Natural killer cell treated with Interleukin-12 subunit alpha and Interleukin-12 subunit beta and Interleukin-15 and Interleukin-18, amount 100 ng/mL, for 72 hours (primary cell): Measurements from ENCODE around the gene DTNB. TPM values are rescaled to one million over a fixed set of nuclear protein-coding genes. Genes with fewer than 3 reads are reported as not detected.
"Not testable (repeated sequence)": the region's sequence is repeated elsewhere in the genome, so short reads cannot be mapped to it uniquely, and the experiment has no call there.

Experiments
- ATAC-seq, 2 donors: fragments of 150-1000 bp; cut with Tn5 transposase in 1 of 2; sonication (Bioruptor Pico), chemical (Tn5 transposase) in 1 of 2; 2 replicates each; pipeline ENCODE4 v1.10.0; 2021
- DNase-seq: peaks from one replicate; pipeline ENCODE4 v3.0.0; 2022; ENCODE audit warnings: low spot score
- H3K27ac Mint-ChIP-seq, 2 donors: 1 replicate in 1 of 2; 2 replicates in 1 of 2; pipeline ENCODE4 v1.8.0; 2022; ENCODE audit warnings: mixed read lengths in 2 of 2, mild to moderate bottlenecking in 1 of 2, moderate library complexity in 1 of 2
- H3K27me3 Mint-ChIP-seq, 2 donors: 1 replicate in 1 of 2; 2 replicates in 1 of 2; pipeline ENCODE4 v1.8.0; 2022; ENCODE audit warnings: mixed read lengths in 2 of 2
- H3K36me3 Mint-ChIP-seq: one replicate; pipeline ENCODE4 v1.8.0; 2022; ENCODE audit warnings: mixed read lengths
- H3K4me1 Mint-ChIP-seq, 2 donors: 1 replicate in 1 of 2; 2 replicates in 1 of 2; pipeline ENCODE4 v1.8.0; 2022; ENCODE audit warnings: low read depth in 2 of 2, mixed read lengths in 2 of 2, mild to moderate bottlenecking in 1 of 2
- H3K4me3 Mint-ChIP-seq: one replicate; pipeline ENCODE4 v1.8.0; 2022; ENCODE audit warnings: mixed read lengths
- H3K9me3 Mint-ChIP-seq: 2 replicates; pipeline ENCODE4 v1.8.0; 2022; ENCODE audit warnings: mixed read lengths
- total RNA-seq, 2 donors: library from RNA; stranded (reverse); gene quantifications; one replicate each; pipeline ENCODE4 v1.2.3, GENCODE V29; 2022

Gene DTNB
- total RNA-seq, 2 donors from 2014 or later: 5.3 to 18.9 TPM

- Mint-ChIP-seq H3K4me3 (no peak overlapping the region), H3K4me1 (peaks cover 3 to 6% of the 10 kb centered on the region in 2 donors), H3K27ac (no peak overlapping the region), H3K27me3 (no peaks in the 10 kb centered on the region), H3K9me3 (peaks cover 3% of the 10 kb centered on the region), H3K36me3 (no peaks in the 10 kb centered on the region)
- ATAC-seq (no peak), DNase-seq (no peak)
Observed at GRCh38 chr2:25635797-25636196, 37.6 kb downstream of the DTNB start.

DNA sequence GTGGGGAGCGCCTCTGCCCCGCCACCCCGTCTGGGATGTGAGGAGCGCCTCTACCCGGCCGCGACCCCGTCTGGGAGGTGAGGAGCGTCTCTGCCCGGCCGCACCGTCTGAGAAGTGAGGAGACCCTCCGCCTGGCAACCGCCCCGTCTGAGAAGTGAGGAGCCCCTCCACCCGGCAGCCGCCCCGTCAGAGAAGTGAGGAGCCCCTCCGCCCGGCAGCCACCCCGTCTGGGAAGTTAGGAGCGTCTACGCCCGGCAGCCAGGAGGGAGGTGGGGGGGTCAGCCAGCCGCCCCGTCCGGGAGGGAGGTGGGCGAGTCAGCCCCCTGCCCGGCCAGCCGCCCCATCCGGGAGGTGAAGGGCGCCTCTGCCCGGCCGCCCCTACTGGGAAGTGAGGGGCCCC lies 39.6 kb downstream of the DTNB start:
- H3K27me3 Mint-ChIP-seq, DNase-seq, ATAC-seq, H3K36me3 Mint-ChIP-seq, H3K4me1 Mint-ChIP-seq, H3K9me3 Mint-ChIP-seq, H3K27ac Mint-ChIP-seq, H3K4me3 Mint-ChIP-seq: not testable (repeated sequence)

DNA sequence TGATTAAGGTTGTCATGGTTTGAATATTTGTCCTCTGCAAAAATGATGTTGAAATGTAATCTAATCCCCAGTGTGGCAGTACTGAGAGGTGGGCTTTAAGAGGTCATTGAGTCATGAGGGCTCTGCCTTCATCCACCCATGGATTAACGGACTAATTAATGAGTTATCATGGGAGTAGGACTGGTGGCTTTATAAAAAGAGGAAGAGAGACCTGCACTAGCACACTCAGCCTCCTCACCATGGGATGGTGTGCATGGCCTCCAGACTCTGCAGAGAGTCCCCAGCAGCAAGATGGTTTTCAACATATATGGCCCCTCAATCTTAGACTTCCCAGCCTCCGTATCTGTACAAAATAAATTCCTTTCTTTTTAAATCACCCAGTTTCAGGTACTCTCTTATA lies 41.0 kb downstream of the DTNB start:
- Mint-ChIP-seq H3K27me3 (no peaks in the 10 kb centered on the region), H3K27ac (no peak overlapping the region), H3K9me3 (no peaks in the 10 kb centered on the region), H3K4me1 (peaks cover 0 to 6% of the 10 kb centered on the region in 2 donors), H3K36me3 (no peaks in the 10 kb centered on the region), H3K4me3 (no peak overlapping the region)
- ATAC-seq (no peak), DNase-seq (no peak)

GRCh38 chr2:25624635-25625034 lies 48.7 kb downstream of the DTNB start:
- no peak for ATAC-seq
- DNase-seq: no peak
- no peaks in the 10 kb centered on the region for H3K9me3 Mint-ChIP-seq
- no peaks in the 10 kb centered on the region for H3K4me1 Mint-ChIP-seq
- H3K27ac Mint-ChIP-seq: no peak overlapping the region
- H3K27me3 Mint-ChIP-seq: no peaks in the 10 kb centered on the region
- no peak overlapping the region for H3K4me3 Mint-ChIP-seq
- no peaks in the 10 kb centered on the region for H3K36me3 Mint-ChIP-seq

- no peaks in the 10 kb centered on the region for H3K9me3 Mint-ChIP-seq
- DNase-seq: no peak
- H3K27me3 Mint-ChIP-seq: no peaks in the 10 kb centered on the region
- no peak for ATAC-seq
- no peaks in the 10 kb centered on the region for H3K4me1 Mint-ChIP-seq
- H3K36me3 Mint-ChIP-seq: no peaks in the 10 kb centered on the region
- H3K4me3 Mint-ChIP-seq: no peak overlapping the region
- H3K27ac Mint-ChIP-seq: no peak overlapping the region
Observed at GRCh38 chr2:25623361-25623760, 50.0 kb downstream of the DTNB start.

- Mint-ChIP-seq H3K36me3 (no peaks in the 10 kb centered on the region), H3K27ac (no peak overlapping the region), H3K9me3 (no peaks in the 10 kb centered on the region), H3K4me3 (no peak overlapping the region), H3K27me3 (no peaks in the 10 kb centered on the region), H3K4me1 (no peaks in the 10 kb centered on the region)
- DNase-seq (no peak), ATAC-seq (no peak)
Observed at GRCh38 chr2:25620711-25621110, 52.7 kb downstream of the DTNB start.

DNA sequence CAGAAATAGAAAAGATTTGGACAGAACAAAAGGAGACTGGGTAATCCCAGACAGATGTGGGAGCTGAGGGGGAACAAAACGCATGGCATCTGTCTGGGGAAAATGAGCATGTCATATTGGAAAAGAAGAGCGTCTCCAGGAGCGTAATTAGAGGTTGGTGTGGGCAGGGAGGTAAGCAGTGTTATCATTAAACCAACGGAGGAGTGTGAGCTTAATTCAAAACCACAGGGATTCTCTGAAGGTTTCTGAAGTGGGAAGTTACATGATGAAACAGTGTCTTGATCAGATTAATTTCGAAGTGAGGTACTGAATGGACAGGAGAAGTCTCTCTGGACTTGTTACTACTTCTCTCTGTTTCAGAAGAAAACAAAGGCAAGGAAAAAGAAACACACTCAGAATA lies 53.3 kb downstream of the DTNB start:
- no peak overlapping the region for H3K27ac Mint-ChIP-seq
- DNase-seq: no peak
- no peak overlapping the region for H3K4me3 Mint-ChIP-seq
- ATAC-seq: no peak
- H3K36me3 Mint-ChIP-seq: no peaks in the 10 kb centered on the region
- H3K4me1 Mint-ChIP-seq: no peaks in the 10 kb centered on the region
- H3K27me3 Mint-ChIP-seq: no peaks in the 10 kb centered on the region
- no peaks in the 10 kb centered on the region for H3K9me3 Mint-ChIP-seq

GRCh38 chr2:25619185-25619584 lies 54.2 kb downstream of the DTNB start:
- ATAC-seq: no peak
- Mint-ChIP-seq H3K9me3 (no peaks in the 10 kb centered on the region), H3K27ac (no peak overlapping the region)

GRCh38 chr2:25618676-25619075 lies 54.7 kb downstream of the DTNB start:
- Mint-ChIP-seq H3K4me1 (no peaks in the 10 kb centered on the region), H3K9me3 (no peaks in the 10 kb centered on the region), H3K27me3 (no peaks in the 10 kb centered on the region), H3K27ac (no peak overlapping the region), H3K4me3 (no peak overlapping the region), H3K36me3 (no peaks in the 10 kb centered on the region)
- ATAC-seq (no peak), DNase-seq (no peak)

More at GRCh38 chr2:25619185-25619584, 54.2 kb downstream of the DTNB start:
- DNase-seq: no peak
- Mint-ChIP-seq H3K4me1 (no peaks in the 10 kb centered on the region), H3K4me3 (no peak overlapping the region), H3K36me3 (no peaks in the 10 kb centered on the region), H3K27me3 (no peaks in the 10 kb centered on the region)

GRCh38 chr2:25617948-25618646 lies 55.3 kb downstream of the DTNB start:
- Mint-ChIP-seq H3K27ac (no peak overlapping the region), H3K36me3 (no peaks in the 10 kb centered on the region), H3K4me3 (no peak overlapping the region), H3K4me1 (no peaks in the 10 kb centered on the region), H3K9me3 (no peaks in the 10 kb centered on the region), H3K27me3 (no peaks in the 10 kb centered on the region)
- ATAC-seq (no peak), DNase-seq (no peak)

- no peak for DNase-seq
- Mint-ChIP-seq H3K27ac (no peak overlapping the region), H3K27me3 (no peaks in the 10 kb centered on the region), H3K36me3 (no peaks in the 10 kb centered on the region), H3K4me1 (no peaks in the 10 kb centered on the region), H3K4me3 (no peak overlapping the region), H3K9me3 (no peaks in the 10 kb centered on the region)
- ATAC-seq: no peak
Observed at GRCh38 chr2:25615920-25616319, 57.5 kb downstream of the DTNB start.

DNA sequence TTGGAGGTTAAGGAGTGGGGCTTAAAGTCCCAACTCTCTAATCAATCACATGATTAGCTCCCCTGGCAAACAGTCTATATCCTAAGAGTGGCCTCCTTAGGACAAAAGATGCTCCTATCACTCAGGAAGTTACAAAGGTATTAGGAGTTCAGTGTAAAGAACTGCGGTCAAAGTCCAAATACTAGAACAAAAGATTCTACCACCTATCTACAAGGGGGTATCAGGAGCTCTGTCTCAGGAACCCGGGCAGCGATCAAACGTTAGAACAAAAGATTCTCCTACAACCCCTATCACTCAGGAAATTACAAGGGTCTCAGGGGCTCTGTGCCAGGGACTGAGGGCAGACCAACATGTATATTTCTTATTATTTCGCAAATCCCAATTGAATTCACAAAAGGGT lies 58.0 kb downstream of the DTNB start:
- no peaks in the 10 kb centered on the region for H3K4me1 Mint-ChIP-seq
- H3K27me3 Mint-ChIP-seq: no peaks in the 10 kb centered on the region
- ATAC-seq (no peak), DNase-seq (no peak)
- H3K4me3 Mint-ChIP-seq: no peak overlapping the region
- no peaks in the 10 kb centered on the region for H3K9me3 Mint-ChIP-seq
- H3K36me3 Mint-ChIP-seq: no peaks in the 10 kb centered on the region
- H3K27ac Mint-ChIP-seq: no peak overlapping the region

GRCh38 chr2:25614711-25615110 lies 58.7 kb downstream of the DTNB start:
- DNase-seq (no peak), ATAC-seq (no peak)
- no peak overlapping the region for H3K27ac Mint-ChIP-seq
- no peak overlapping the region for H3K4me3 Mint-ChIP-seq
- H3K36me3 Mint-ChIP-seq: no peaks in the 10 kb centered on the region
- H3K4me1 Mint-ChIP-seq: no peaks in the 10 kb centered on the region
- H3K9me3 Mint-ChIP-seq: no peaks in the 10 kb centered on the region
- H3K27me3 Mint-ChIP-seq: no peaks in the 10 kb centered on the region

DNA sequence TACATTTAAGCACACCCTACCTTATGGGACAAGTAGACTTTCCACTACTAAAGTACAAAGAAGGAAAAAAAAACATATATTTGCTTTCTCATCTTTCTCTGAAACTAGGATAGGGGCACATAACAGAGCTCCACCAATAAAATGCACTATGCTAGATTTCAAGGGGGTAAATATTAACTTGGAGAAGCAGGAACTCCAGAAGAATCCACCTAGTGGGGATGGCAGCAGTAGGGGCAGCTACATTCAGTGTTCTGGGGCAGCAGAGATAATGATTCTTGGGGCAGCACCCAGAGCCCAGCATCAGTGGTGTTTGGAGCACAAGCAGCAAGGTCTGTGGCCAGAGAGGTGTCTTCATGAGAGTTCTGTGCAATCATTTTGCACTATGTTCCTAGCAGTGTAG lies 64.7 kb downstream of the DTNB start:
- no peaks in the 10 kb centered on the region for H3K27me3 Mint-ChIP-seq
- no peaks in the 10 kb centered on the region for H3K36me3 Mint-ChIP-seq
- H3K9me3 Mint-ChIP-seq: no peaks in the 10 kb centered on the region
- ATAC-seq (no peak), DNase-seq (no peak)
- no peak overlapping the region for H3K4me3 Mint-ChIP-seq
- no peaks in the 10 kb centered on the region for H3K4me1 Mint-ChIP-seq
- H3K27ac Mint-ChIP-seq: no peak overlapping the region

- no peaks in the 10 kb centered on the region for H3K9me3 Mint-ChIP-seq
- no peak overlapping the region for H3K27ac Mint-ChIP-seq
- H3K4me1 Mint-ChIP-seq: peaks cover 0 to 4% of the 10 kb centered on the region in 2 donors
- no peaks in the 10 kb centered on the region for H3K27me3 Mint-ChIP-seq
- DNase-seq (no peak), ATAC-seq (no peak)
- no peak overlapping the region for H3K4me3 Mint-ChIP-seq
- H3K36me3 Mint-ChIP-seq: no peaks in the 10 kb centered on the region
Observed at GRCh38 chr2:25606892-25607291, 66.5 kb downstream of the DTNB start.
